Stimulated activated CD4-positive, alpha-beta T cell treated with anti-CD3 and anti-CD28 coated beads, Interleukin-1b, Interleukin-23, amount 100 ng/mL, for 24 hours (primary cell): Measurements from ENCODE around the gene MORN4.
"Not testable (repeated sequence)": the region's sequence is repeated elsewhere in the genome, so short reads cannot be mapped to it uniquely, and the experiment has no call there.

Experiments
- DNase-seq, 4 experiments: peaks; one replicate each; pipeline ENCODE4 v3.0.0-alpha.2; 2020; ENCODE audit warnings: low read depth in 4 of 4, low spot score in 1 of 4

Gene MORN4

DNA sequence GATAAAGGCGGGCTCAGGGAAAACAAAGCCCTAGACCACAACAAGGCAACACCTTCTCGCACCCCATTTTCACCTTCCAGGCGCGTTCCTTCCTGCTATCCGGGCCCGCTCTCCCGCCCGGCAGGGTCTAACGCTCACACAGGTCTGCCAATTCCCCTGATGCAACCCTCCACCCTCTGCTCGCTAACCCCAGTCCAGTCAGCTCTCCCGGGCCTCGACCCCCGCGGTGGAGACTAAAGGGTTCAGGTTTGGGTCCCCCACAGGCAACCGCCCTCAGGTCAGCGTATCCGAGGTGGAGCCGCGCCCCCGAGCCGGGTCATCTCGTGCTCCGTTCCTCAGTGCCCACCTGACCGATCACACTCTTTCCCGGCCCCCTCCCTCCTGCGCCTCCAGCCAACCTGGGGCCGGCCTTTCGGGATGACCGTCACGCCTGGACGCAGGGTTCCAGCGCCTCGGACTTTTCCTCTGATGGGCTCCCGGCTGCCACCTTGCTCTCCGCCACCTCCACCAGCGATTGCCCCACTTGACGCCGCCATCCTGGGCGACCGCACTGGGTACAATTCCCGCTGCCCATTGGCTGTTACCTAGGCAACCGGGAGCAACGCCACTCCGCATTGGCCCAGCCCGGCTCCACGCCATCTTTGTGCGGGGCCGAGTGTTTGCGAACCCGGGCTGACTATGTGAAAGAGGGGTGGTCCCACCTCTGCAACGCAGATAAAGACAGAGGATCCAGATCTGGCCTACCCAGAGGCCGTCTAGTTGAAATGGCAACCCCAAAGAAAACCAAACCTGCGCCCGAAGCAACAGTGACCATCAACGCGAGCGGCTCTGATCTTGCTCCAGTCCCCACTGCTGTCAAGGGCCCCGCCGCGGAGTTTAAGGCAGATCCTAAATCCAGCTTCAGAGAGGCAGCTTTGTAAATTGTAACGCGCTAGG, at the start of gene MORN4:
Gene MORN4 (minus strand): TSS at position 552 of the 936 bp plus-strand sequence. CDS start 13,847 bp downstream, outside the sequence.
- DNase-seq = peak; percentile 73 to 87 (median 82)

DNA sequence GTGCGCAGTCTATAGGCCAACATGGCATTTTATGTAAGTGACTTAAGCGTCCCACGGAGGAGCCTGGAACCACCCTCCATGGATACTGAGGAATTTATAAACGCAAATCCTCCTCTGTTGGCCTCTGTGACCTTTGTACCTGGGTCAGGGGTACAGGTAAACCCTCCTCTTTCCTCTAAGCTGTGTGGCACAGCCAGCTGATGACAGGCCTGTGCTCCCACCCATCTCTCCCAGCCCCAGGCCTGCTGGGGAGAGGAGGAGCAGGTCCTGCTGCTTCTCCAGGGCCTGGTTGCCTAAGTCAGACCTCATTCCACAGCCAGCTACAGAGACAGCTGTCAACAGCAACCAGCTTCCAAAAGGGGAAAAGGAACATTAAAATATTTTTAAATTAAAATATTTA, 48.7 kb upstream of the MORN4 start:
- no peak for DNase-seq

DNA sequence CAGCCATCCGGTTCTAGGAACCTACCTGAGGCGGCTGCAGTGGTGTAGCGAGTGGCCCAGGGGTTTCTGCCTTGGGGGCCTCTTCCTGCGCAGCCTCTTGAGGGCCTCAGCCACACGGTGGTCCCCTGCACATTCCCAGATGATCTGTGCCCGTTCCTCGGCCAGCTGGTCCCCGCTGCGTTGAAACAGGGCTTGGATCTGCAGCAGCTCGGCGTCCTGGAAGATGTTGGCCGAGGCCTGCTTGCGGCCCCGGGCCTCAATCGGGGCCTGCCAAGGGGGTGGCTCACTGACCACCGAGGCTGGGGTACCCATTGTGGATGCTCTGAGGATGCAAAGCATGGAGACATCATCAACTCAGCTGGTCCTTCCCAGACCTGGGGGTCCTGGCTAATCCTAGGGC, 46.3 kb upstream of the MORN4 start:
- DNase-seq = no peak

DNA sequence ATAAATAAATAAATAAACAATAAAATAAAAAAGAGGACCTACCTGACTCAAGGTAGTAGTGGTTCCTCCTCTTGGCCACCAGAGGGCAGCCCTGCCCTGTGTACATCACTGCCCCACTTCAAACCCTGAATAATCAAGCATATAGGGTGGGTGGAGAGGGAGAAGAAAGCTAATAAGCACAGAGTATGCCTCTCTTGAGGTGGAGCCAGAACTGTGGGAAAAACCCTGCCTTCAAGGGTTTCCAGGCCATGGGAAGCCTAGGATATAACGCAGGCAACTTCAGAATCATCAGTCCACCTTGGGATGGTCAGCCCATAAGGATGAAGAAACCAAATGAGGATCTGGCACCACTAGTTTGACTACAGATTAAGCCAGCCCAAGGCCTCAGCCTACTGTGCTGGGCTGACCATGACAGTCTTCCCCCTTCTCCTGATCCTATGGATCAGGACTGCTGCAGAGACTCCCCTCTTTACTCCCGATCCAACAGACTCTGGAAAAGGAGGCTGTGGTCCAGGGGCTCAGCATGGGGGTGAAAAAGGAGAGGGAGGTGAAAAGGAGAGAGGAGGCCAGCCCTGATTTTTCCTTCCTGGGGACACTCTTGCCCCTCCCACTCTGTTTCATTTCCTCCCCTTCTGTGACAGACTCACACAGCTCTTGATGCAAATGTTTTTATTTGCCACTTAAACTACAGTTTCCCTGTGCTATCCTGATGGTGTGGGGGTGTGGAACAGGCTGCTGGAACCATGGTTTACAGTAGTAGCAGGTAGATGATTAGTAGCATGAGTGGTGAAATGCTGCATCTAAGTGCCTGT, 43.7 kb upstream of the MORN4 start:
- DNase-seq = peak in 1 of 4 experiments; percentile 22

DNA sequence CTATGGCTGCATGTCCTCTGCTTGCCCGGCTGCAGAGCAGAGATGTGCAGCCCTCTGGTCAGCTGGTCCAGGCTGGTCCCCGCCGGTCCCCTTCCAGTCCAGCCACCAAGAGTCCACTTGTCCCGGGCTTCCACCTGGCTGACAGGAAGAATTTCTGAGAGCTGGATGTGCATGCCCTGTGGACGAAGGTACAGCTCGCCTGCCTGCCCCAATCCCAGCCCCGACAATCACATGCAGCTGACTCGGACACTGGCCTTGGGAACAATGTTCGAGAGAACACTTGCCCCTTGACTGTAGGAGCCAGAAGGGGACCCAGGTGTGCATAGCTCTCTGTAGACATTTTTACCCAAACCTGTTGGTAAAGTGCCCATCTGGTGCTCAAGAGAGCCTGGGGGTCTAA, 41.9 kb upstream of the MORN4 start:
- DNase-seq = no peak

DNA sequence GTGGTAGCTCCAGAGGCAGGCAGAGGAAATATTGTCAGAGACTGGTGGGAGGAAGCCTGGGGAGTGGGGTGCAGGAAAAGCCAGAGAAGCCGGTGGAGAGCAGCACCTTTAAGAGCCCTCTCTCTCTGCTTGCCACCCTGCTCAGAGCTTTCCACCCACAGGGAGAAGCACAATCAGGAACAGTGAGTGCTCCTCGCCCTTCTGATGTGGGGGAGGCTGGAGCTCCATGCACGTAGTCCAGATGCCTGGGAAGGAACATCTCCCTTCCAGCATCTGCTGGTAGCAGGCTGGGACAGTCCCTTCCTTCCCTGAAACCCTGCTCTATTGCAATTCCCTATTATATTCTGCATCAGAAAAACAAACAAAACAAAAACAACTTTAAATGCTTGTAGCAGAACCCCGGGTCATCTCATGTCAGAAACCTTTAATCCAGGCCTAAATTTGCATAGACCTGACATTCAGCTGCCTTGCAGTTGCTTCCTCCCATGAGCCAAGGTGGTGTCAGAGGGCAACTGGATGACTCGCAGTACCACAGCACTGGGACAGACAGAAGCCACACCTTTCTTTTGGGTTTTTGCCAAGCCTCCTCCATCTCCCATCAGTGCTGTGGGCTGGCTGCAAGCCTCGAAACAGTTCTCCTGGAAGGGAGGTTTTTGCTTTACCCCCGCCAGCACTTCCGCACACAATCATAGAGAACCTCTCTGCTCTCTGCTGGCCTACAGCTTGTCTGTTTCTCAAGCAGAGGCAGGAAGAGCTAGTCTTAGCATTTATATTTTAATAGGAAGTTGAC, 40.6 kb upstream of the MORN4 start:
- DNase-seq = no peak

DNA sequence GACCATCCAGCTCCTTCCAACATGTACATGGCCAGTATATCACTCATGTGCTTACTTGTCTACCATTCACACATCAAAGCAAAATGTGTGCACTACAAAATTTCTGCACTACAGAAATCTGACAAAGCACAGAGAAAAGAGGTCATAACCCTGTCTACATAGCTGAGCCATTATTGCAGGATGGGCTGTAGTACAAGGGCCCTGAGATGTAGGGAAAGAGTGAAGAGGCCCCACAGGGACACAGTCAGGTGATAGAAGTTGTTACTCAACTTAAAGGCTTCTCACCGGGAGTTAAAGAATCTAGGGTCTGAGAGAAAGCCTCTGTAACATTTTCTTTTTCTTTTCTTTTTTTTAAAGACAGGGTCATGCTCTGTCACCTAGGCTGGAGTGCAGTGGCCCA, 36.3 kb upstream of the MORN4 start:
- DNase-seq = no peak

DNA sequence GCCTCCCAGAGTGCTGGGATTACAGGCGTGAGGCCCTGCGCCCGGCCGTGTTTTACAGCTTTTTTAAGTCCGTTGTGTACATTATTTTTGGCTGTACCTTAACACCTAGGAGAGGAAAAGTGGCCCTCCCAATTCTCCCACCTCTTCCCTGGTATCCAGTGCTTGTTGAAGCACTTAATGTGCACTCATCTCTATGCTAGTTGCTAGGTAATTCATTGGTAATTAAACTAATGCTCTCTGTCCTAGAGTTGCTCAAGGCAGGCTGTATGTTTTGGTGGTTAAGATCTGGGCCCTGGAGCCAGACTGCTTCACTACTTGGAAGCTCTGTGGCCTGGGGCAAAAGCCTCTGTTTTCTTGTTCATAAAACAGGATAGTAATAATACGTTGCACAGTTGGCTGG, 34.2 kb upstream of the MORN4 start:
- no peak for DNase-seq

DNA sequence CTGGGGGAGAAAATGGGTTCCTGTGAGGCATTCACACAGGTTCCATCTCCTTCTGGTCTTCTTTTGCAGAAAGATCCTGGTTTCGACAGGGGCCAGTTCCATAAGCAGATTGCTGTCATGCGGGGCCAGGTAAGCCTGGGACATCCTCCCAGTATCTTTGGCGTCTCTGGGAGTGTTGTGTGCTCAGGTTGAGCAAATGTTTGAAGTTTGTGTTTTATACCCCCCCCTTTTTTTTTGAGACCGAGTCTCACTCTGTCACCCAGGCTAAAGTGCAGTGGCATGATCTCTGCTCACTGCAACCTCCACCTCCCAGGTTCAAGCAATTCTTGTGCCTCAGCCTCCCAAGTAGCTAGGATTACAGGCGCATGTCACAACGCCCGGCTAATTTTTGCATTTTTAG, 33.7 kb upstream of the MORN4 start:
- DNase-seq = no peak

DNA sequence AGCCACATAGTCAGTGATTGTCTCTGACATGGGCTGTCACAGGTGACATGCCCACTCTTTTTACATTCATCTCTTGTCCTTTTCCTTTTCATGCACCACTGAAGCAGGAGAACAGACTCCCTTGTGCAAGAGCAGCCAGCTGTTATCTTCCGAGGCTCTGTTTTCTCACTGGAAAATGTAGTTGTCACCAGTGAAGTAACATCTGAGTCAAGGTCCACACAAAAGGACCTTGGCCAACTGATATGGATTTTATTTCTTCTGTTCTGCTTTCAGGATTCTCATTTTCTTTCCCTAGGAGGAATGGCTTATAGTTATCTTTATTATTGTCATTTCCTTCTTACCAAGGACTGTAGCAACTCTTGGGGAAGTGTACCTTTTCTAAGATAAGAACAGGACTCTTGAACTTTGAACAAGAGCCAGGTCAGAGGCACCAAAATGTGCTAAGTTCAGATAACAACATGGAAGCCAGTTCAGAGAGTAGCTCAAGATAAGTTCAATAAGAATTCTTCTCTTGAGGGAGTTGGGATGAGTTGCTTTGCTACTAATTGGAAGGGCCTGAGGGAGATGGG, 31.1 kb upstream of the MORN4 start:
- no peak for DNase-seq

DNA sequence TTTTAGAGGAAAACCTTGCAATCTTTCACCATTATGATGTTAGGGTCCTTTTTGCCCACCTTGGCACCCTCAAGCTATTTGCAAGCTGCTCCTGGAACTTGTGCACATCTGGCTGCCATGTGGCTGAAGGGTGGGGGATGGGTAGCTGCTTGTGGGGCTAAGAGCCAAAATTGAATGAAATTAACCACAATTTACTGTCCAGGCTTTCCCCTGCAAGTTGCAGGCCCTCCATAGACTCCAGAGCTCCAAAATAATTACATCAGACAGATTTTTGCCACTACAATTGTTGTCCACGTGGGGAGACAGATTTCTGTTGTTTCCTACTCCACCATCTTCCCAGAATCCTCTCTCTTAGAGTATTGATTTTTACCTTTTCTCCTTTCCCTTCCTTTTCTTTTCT, 26.3 kb upstream of the MORN4 start:
- no peak for DNase-seq

DNA sequence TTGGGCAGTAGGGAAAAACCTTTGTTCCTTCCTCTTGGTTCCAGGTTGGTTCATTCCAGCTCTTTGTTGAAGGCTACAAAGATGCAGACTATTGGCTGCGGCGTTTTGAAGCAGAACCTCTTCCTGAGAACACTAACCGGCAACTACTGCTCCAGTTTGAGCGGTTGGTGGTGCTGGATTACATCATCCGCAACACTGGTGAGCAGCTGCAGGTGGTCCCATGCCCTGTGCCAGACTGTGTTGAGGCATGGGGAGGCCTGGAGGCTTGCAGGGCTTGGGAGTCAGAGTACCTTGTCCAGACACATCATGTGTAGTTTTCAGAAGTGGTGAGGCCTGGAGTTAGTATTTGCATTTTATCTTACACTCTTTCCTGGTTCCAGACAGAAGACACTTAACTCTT, 23.5 kb upstream of the MORN4 start:
- DNase-seq = no peak

DNA sequence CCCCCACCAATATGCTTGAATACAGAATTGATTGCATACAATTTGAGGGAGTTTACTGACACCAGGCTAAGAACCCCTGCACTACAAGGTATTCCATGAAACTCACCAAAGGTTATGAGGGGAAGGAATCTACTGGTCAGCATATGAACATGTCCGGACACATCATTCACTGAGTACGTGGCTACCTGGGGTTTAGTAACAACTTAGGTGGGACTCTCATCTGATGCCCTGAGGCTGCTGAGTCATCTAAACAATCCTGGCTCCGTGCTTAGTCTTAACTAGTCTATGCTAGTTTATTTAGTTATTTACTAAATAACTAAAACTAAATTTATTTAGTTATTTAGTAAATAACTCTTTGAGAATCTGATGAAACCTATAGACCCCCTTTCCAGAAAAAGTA, 18.5 kb upstream of the MORN4 start:
- no peak for DNase-seq

DNA sequence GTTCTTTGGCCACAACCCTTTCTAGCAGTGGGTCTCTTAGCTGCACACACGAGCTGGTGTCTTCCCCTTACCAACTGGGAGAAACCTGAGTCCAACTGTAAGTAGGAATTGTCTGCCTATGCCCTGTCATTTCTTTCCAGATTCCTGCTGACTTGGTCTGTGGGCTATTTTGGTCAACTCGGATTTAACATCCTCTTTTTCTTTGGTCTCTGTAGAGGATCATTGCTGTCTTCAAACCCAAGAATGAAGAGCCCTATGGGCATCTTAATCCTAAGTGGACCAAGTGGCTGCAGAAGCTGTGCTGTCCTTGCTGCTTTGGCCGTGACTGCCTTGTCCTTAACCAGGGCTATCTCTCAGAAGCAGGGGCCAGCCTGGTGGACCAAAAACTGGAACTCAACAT, 17.4 kb upstream of the MORN4 start:
- no peak for DNase-seq

DNA sequence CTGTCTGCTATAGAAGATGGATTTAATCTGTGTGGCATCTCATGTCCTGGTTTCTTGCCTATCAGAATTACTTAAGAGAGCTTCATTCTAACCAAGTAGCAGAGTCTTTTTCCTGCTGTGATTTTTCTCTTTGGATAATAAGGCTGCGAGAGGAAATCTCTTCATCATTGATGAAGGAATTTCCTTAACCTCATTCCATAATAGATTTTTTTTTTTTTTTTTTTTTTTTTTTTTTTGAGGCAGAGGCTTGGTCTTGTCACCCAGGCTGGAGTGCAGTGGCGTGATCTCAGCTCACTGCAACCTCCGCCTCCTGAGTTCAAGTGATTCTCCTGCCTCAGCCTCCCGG, 16.1 kb upstream of the MORN4 start:
- not testable (repeated sequence) for DNase-seq

DNA sequence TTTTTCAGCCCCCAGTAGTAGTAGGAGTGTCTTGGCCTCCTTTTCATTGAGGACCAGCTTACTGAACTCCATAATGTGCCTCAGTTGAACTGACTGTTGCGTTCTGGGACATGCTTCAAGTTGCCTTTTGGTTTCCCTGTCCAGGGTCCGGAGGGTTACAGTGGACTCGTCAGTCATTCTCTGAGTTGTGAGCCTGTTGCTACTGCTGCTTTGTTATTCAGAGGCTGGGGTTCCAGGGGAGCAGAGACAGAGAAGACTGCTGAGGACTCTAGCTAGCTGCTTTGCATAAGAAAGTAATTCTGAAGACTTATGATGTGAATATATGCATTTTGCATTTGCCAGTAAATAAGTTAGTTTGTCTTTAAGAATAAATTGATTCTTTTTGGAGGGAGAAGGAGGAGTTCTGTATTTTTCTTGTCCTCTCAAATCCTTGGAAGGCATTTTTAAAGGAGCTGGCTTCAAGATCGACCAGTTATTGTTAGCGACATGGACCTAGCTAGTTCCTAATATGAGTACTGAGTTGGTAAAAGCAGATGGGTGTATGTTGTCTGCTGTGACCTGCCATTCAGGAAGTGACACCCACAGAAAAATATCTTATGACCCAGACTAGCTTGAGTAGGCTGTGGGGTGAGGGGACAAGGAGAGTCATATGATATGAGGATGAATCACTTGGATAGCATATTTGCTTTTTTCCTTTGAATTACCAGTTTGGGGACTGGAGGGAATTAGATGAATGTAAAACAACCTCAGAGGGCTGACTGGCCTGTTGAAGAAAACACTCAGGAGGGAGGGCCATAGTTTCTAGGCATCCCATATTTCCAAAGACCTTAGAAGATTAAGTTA, 15.5 kb upstream of the MORN4 start:
- no peak for DNase-seq

DNA sequence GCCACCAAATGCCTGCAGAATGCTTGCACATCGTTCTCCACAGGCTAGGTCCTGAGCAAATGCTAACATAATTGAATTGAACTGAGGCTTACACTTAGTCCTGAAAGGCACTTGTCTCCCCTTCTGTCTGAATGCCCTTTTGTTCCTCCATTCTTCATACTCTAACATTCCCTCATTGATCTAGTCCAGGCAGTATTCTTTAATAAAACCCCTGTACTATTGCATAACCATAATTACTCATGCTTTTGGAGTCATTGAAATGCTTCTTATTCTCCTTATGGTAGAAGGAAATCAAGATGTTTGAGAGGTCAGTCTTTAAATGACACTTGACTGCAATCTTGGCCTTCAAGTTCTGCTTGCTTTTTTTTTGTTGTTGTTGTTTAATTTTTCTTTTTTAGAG, 14.3 kb upstream of the MORN4 start:
- DNase-seq = no peak

DNA sequence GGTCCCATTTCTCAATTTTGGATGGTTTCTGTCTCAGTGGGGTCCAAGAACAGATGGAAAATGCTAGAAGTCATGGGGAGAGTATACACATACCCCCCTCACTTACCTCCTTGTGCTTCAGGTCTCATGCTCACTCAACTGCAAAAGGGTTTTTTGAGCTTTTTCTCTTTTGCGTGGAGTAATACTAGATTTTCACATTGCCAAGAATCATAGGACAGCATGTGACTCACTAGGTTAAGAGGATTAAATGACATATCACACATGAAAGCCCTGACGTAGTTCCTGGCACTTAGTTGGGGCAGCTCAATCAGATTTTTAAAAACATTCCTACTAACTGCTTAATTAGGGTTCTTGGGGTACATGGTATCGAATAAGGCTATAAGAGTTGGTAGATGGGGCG, 11.6 kb upstream of the MORN4 start:
- DNase-seq = no peak

DNA sequence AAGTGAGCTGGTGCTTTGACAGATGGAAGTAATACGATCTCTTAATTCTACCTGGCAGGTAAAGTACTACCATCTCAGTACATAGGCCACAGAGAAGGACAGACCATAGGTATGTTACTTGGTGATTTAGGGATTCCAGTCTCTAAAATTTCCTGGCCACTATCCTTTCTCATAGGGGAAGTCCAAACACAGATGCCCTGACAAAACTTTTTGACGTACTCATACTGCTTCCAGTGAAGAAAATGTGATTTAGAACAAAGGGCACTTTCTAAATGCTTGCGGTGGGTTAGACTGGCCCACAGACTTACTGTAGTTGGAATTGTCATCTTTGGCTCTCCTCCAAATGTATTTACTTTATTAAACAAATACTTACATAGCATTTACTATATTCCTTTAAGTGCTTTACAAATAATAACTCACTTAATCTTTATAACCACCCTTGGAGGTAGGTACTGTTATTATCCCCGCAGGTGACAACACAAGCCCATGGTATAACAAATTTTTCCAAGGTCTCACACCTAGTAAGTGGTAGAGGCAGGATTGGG, 10.2 kb upstream of the MORN4 start:
- DNase-seq = no peak
